SU-DHL-6 (cell line): ENCODE results near the gene CHCHD5.

ENCODE experiments used
- H2AFZ ChIP-seq: fragments of 200-600 bp; sonication (generic); 2 replicates; pipeline ENCODE4 v1.6.1; 2014; ENCODE audit warnings: low read depth, mild to moderate bottlenecking, moderate library complexity, mixed read lengths, antibody characterized with exemption, low read length; ENCODE audit not compliant: severe bottlenecking
- H3F3A ChIP-seq: fragments of 200-600 bp; shearing (Covaris generic); 2 replicates; pipeline ENCODE4 v1.6.0; 2016; ENCODE audit warnings: antibody characterized with exemption, mild to moderate bottlenecking; ENCODE audit not compliant: insufficient read depth
- H3K27ac ChIP-seq: fragments of 200-600 bp; sonication (generic); 2 replicates; pipeline ENCODE4 v1.5.1; 2016; ENCODE audit warnings: low read depth, mild to moderate bottlenecking, low read length, moderate library complexity, mixed read lengths
- H3K27me3 ChIP-seq: fragments of 200-600 bp; sonication (generic), shearing (Covaris generic); 2 replicates; pipeline ENCODE4 v1.6.0; 2014; ENCODE audit warnings: mild to moderate bottlenecking, low read length
- H3K36me3 ChIP-seq: fragments of 200-600 bp; sonication (generic); 2 replicates; pipeline ENCODE4 v1.6.1; 2014; ENCODE audit warnings: mild to moderate bottlenecking, low read length, mixed read lengths
- H3K4me2 ChIP-seq: fragments of 300-600, 200-600 bp; shearing (Covaris generic), sonication (generic); 2 replicates; pipeline ENCODE4 v1.6.0; 2014; ENCODE audit warnings: low read length, low read depth, mild to moderate bottlenecking; ENCODE audit not compliant: poor library complexity, severe bottlenecking
- H3K4me3 ChIP-seq: fragments of 200-600 bp; sonication (generic); 2 replicates; pipeline ENCODE4 v1.5.1; 2014; ENCODE audit warnings: antibody characterized with exemption, low read length, mild to moderate bottlenecking, mixed read lengths; ENCODE audit not compliant: insufficient read depth, poor library complexity, severe bottlenecking
- H3K79me2 ChIP-seq: fragments of 200-600 bp; sonication (generic); 2 replicates; pipeline ENCODE4 v1.6.1; 2014; ENCODE audit warnings: mild to moderate bottlenecking, low read length, moderate library complexity; ENCODE audit not compliant: insufficient read depth
- H3K9ac ChIP-seq: fragments of 200-600 bp; sonication (generic); 2 replicates; pipeline ENCODE4 v1.7.0; 2014; ENCODE audit warnings: mild to moderate bottlenecking, low read length
- H3K9me2 ChIP-seq: fragments of 200-600 bp; sonication (generic); replicated peaks from 2 replicates; pipeline ENCODE4 v1.6.1; 2014; ENCODE audit warnings: low read length; ENCODE audit not compliant: insufficient read depth
- H3K9me3 ChIP-seq: fragments of 200-600 bp; sonication (generic); 2 replicates; pipeline ENCODE4 v1.6.1; 2014; ENCODE audit warnings: low read length, mixed read lengths; ENCODE audit not compliant: insufficient read depth
- H4K20me1 ChIP-seq: fragments of 200-600 bp; sonication (generic); 2 replicates; pipeline ENCODE4 v1.6.1; 2014; ENCODE audit warnings: low read depth, mild to moderate bottlenecking, antibody characterized with exemption, low read length, moderate library complexity, mixed read lengths
- CTCF ChIP-seq: fragments of 200-600 bp; sonication (generic); IDR thresholded peaks from one replicate; pipeline ENCODE4 v1.5.1; 2017; ENCODE audit warnings: antibody characterized with exemption, mild to moderate bottlenecking, low read length, moderate library complexity; ENCODE audit not compliant: insufficient read depth, poor library complexity, severe bottlenecking
- EZH2phosphoT487 ChIP-seq: fragments of 200-600 bp; sonication (generic), shearing (Covaris generic); conservative IDR thresholded peaks from 2 replicates; pipeline ENCODE4 v1.6.1; 2018; ENCODE audit warnings: mild to moderate bottlenecking, antibody characterized with exemption, low read length, moderate library complexity, mixed read lengths

CHCHD5 gene

GRCh38 chr2:112542984-112543661 is 41.3 kb upstream of the CHCHD5 start:
- H3K9me3 ChIP-seq, result no peaks in the 10 kb centered on the region
- peaks cover 21% of the 10 kb centered on the region for H3F3A ChIP-seq
- H3K27me3 ChIP-seq, result no peaks in the 10 kb centered on the region
- no peaks in the 10 kb centered on the region for H3K9me2 ChIP-seq
- peak overlapping the region; percentile 76 for H3K4me3 ChIP-seq
- H4K20me1 ChIP-seq, result no peaks in the 10 kb centered on the region
- H2AFZ ChIP-seq, result peak overlapping the region; percentile 91
- no peak for TF ChIP-seq EZH2phosphoT487
- no peak for TF ChIP-seq CTCF
- H3K27ac ChIP-seq, result peak overlapping the region; percentile 82
- H3K9ac ChIP-seq, result peak overlapping the region; percentile 82
- peak overlapping the region; percentile 87 for H3K4me2 ChIP-seq
- H3K79me2 ChIP-seq, result peaks cover 58% of the 10 kb centered on the region
- peaks cover 13% of the 10 kb centered on the region for H3K36me3 ChIP-seq

- no peak overlapping the region for H2AFZ ChIP-seq
- H3K9ac ChIP-seq, result no peak overlapping the region
- H3K27me3 ChIP-seq, result no peaks in the 10 kb centered on the region
- H3K9me2 ChIP-seq, result no peaks in the 10 kb centered on the region
- H3K27ac ChIP-seq, result no peak overlapping the region
- peaks cover 47% of the 10 kb centered on the region for H3K36me3 ChIP-seq
- H3K4me2 ChIP-seq, result no peak overlapping the region
- peaks cover 63% of the 10 kb centered on the region for H3K79me2 ChIP-seq
- TF ChIP-seq CTCF, result no peak
- TF ChIP-seq EZH2phosphoT487, result no peak
- no peaks in the 10 kb centered on the region for H4K20me1 ChIP-seq
- H3K9me3 ChIP-seq, result no peaks in the 10 kb centered on the region
- H3F3A ChIP-seq, result no peaks in the 10 kb centered on the region
- H3K4me3 ChIP-seq, result no peak overlapping the region
These were observed 37.1 kb upstream of the CHCHD5 start for GRCh38 chr2:112547333-112547732.

- TF ChIP-seq CTCF (no peak), EZH2phosphoT487 (no peak)
- H3K4me3 ChIP-seq, result no peak overlapping the region
- H3K79me2 ChIP-seq, result peaks cover 46% of the 10 kb centered on the region
- H3K27ac ChIP-seq, result no peak overlapping the region
- H4K20me1 ChIP-seq, result no peaks in the 10 kb centered on the region
- H3K4me2 ChIP-seq, result no peak overlapping the region
- H3F3A ChIP-seq, result no peaks in the 10 kb centered on the region
- no peak overlapping the region for H3K9ac ChIP-seq
- no peaks in the 10 kb centered on the region for H3K27me3 ChIP-seq
- no peaks in the 10 kb centered on the region for H3K9me2 ChIP-seq
- H2AFZ ChIP-seq, result no peak overlapping the region
- H3K9me3 ChIP-seq, result no peaks in the 10 kb centered on the region
- peaks cover 60% of the 10 kb centered on the region for H3K36me3 ChIP-seq
These were observed 35.4 kb upstream of the CHCHD5 start for GRCh38 chr2:112548980-112549379.
